Lower leg skin (tissue), 3 donors: ENCODE data around the gene CCDC102B.

Experiments
- POLR2A ChIP-seq, 2 donors: fragments of 450-650 bp; IDR thresholded peaks; one replicate each; pipeline ENCODE4 v1.6.1; 2016 to 2017; ENCODE audit warnings: antibody characterized with exemption in 2 of 2, mild to moderate bottlenecking in 1 of 2, moderate library complexity in 1 of 2
- TF ChIP-seq, protein P1 (sequence below), 3 donors: fragments of 450-650 bp; IDR thresholded peaks; one replicate each; pipeline ENCODE4 v1.5.1; 2016; ENCODE audit warnings: antibody characterized with exemption in 3 of 3, mild to moderate bottlenecking in 3 of 3, moderate library complexity in 2 of 3

DNA sequence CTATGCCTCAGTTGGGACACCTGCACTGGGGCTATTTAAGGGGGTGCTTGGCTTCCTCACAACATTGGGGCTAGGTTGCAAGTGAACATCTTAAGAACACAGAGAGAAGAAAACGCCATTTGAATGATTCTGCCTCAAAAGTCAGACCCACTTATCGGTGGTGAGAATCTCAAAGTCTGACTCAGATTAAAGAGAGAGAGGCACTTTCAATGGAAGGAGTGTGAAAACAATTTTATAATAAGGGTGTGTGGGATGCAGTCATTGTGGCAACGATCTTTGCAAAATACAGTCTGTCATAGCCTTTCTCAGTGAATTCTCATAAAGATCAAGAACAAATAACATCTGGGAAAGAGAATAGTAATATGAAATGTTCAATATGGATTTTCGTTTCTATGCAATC lies 41.8 kb downstream of the CCDC102B start:
- TF ChIP-seq, protein P1, sequence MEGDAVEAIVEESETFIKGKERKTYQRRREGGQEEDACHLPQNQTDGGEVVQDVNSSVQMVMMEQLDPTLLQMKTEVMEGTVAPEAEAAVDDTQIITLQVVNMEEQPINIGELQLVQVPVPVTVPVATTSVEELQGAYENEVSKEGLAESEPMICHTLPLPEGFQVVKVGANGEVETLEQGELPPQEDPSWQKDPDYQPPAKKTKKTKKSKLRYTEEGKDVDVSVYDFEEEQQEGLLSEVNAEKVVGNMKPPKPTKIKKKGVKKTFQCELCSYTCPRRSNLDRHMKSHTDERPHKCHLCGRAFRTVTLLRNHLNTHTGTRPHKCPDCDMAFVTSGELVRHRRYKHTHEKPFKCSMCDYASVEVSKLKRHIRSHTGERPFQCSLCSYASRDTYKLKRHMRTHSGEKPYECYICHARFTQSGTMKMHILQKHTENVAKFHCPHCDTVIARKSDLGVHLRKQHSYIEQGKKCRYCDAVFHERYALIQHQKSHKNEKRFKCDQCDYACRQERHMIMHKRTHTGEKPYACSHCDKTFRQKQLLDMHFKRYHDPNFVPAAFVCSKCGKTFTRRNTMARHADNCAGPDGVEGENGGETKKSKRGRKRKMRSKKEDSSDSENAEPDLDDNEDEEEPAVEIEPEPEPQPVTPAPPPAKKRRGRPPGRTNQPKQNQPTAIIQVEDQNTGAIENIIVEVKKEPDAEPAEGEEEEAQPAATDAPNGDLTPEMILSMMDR (IDR thresholded peaks at IDR 0.05) = no peak
- TF ChIP-seq POLR2A (IDR thresholded peaks at IDR 0.05) = no peak
